ENCODE data around the gene AKAP9. TPM values are rescaled to one million over a fixed set of nuclear protein-coding genes. Genes with fewer than 3 reads are reported as not detected.
A peak's percentile ranks its signal among the peaks of the same experiment; 100 is the strongest.
"Not testable (repeated sequence)": the region's sequence is repeated elsewhere in the genome, so short reads cannot be mapped to it uniquely, and the experiment has no call there.

Gene AKAP9
- 10 to 100 TPM; 23.5 to 25.3 TPM for total RNA-seq

DNA sequence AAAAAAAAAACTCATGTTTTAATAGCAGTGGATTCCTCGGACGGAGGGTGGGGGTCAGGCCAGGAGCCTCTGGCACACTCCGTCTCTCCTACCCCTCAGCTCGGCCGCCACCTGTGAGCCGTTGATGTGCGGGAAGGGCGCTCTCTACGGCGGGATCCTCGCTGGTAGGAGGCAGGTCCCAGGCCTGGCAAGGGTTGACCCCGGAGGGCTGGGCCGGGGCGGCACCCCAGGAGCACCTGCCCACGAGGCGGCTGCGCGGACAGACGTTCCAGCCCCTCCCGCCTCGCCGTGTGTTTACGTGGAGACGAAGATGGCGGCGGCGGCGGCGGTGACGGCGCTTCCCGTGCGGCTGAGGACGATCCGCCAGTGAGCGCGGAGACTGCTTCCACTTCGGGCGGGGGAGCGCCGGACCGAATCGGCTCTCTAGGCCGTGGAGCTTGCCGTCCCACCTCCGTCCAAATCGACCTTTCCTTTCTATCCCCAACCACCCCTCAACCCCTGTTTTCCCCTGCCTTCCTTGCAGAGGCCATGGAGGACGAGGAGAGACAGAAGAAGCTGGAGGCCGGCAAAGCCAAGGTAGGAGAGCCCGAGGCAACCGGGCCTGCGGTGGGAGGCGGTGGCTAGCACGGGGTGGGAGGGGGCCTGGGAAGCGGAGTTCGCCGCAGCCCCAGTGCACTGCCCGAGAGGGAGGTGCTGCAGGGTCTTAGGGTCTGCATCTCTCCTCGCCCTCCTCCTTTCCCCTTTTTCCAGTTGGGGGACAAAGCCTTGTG is at the start of gene AKAP9:
AKAP9 (plus strand) TSS at position 291 of the 770 bp plus-strand sequence; CDS start at position 529, 238 bp downstream.
- peak within 1 kb of the TSS; percentile 86 for H3K27ac Mint-ChIP-seq
- H3K27me3 Mint-ChIP-seq, result peaks cover 1% of the 10 kb centered on the region
- intact Hi-C loops (cut with micrococcal nuclease), result loop anchor here (1.0 to 5.0 kb wide), 5 partner anchors 60 to 587 kb away; partner anchors contain the start of genes CYP51A1, MTERF1, PEX1 and RBM48
- peaks cover 2% of the 10 kb centered on the region for H3K36me3 Mint-ChIP-seq
- peaks cover 35% of the 10 kb centered on the region for H3K4me1 Mint-ChIP-seq (ENCODE audit: low read depth)
- no peaks in the 10 kb centered on the region for H3K9me3 Mint-ChIP-seq
- ChIA-PET POLR2A (interaction anchor here (1.4 to 1.6 kb wide), 2 partner anchors 194 to 305 kb away, joined by 3 to 5 read pairs; partner anchors contain the start of genes ANKIB1, CYP51A1 and KRIT1), CTCF (interaction anchor here (0.6 to 2.3 kb wide), 6 partner anchors 13 to 669 kb away, joined by 3 to 12 read pairs (median 4); partner anchors contain the start of genes GATAD1 and MTERF1)
- H3K4me3 Mint-ChIP-seq, result peak within 1 kb of the TSS; percentile 92
- DNase-seq, result peak; percentile 93

DNA sequence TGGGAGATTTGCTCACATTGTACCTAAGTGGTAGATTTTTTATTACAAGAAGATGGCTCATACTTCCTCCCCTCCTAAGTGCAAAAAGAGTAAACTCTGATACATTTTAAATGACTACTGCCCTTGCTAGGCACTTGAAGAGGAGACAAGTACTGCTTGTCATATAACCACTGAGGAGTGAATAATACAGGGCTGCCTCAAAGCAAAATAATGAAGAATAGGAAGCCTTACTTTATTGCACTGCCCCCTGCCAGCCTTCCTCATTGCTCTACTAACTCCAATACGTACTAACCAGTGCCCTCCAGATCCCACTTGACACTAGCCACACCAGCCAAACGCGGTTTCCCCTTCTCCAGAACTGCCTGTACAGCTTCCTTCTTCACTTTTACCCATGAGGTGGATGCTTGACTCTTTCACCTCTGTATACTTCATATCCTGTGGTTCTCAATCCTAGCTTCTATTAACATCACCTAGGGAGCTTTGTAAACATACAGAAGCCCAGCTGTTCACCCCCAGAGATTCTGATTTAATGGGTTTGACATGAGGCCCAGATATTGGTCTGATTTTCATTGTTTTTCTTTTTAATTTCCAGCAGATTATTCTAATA is 48.5 kb upstream of the AKAP9 start:
- ChIA-PET CTCF (no interaction called here), POLR2A (no interaction called here)
- Mint-ChIP-seq H3K9me3 (peaks cover 1% of the 10 kb centered on the region), H3K4me1 (ENCODE audit: low read depth) (no peaks in the 10 kb centered on the region), H3K27ac (no peak overlapping the region), H3K4me3 (no peak overlapping the region), H3K36me3 (peaks cover 2% of the 10 kb centered on the region), H3K27me3 (no peaks in the 10 kb centered on the region)
- no peak for DNase-seq
- intact Hi-C loops (cut with micrococcal nuclease), result no loop called here

DNA sequence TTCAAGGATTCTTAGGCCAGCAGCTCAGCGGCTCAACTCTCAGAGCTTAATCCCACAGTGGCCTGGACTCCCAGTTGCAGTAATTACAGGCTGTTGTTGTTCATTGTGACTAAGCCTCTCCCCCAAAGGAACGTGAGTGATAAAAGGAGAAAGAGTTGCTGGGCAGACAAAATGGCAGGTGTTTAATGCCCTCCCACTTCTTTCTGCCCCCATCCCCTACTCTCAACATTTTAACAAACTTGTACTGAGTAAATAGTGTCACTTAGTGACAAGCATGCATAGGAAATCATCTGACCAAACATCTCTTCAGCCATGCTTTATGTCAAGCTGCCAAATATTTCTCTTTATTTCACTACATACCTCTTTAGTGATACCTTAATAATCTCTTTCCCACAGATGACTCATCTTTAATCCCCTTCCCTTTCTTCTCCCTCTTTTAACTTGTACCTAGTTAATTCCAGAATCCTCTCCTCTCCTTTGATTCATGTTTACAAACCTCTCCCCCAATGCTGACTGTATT is 47.8 kb upstream of the AKAP9 start:
- CTCF ChIA-PET, result no interaction called here
- Mint-ChIP-seq H3K27me3 (no peaks in the 10 kb centered on the region), H3K36me3 (peaks cover 2% of the 10 kb centered on the region), H3K27ac (no peak overlapping the region), H3K4me1 (ENCODE audit: low read depth) (no peaks in the 10 kb centered on the region), H3K4me3 (no peak overlapping the region), H3K9me3 (no peaks in the 10 kb centered on the region)
- intact Hi-C loops (cut with micrococcal nuclease), result no loop called here
- DNase-seq, result no peak
- POLR2A ChIA-PET, result no interaction called here

DNA sequence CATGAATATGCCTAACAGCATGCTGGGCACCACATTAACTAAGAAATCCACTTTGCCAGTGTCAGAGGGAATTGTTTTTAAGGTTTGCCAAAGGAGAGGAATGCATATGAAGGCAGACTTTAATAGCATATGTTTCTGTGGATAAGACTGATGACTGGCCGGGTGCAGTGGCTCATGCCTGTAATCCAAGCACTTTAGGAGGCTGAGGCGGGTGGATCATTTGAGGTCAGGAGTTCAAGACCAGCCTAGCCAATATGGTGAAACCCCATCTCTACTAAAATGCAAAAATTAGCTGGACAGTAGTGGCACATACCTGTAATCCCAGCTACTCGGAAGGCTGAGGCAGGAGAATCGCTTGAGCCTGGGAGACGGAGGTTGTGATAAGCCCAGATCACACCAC is 47.0 kb upstream of the AKAP9 start:
- H3K4me1 Mint-ChIP-seq (ENCODE audit: low read depth); intact Hi-C loops (cut with micrococcal nuclease); POLR2A ChIA-PET; CTCF ChIA-PET; H3K4me3 Mint-ChIP-seq; DNase-seq; H3K9me3 Mint-ChIP-seq; H3K36me3 Mint-ChIP-seq; H3K27ac Mint-ChIP-seq; H3K27me3 Mint-ChIP-seq: not testable (repeated sequence)

DNA sequence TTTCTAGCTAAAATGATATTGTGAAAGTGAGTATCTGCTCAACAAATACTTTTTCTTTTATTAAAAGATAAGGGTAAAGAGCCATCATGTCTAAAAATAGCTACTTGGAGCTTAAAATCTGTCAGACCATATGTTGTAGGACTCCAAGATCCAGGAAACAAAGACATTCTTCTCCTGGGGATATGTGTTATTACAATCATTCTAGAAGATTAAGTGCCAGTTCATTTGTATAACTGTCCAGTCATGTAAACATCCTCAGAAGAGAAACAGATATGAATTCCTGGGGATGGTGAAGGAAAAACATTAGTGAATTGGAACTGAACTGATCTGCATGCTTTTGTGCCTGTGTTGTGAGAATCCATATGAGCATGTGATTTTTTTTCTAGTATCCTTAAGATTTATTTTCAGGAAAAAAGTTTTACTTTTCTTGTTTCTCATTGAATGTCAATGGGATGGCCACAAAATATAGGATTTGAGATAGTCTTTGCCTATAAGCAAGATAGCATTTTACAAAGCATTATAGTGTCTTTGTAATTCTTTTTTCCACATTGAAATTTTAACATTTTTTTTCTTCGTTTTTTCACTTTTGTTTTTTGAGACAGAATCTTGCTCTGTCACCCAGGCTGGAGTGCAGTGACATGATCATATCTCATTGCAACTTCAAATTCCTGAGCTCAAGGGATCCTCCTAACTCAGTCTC is 45.7 kb upstream of the AKAP9 start:
- no peaks in the 10 kb centered on the region for H3K4me1 Mint-ChIP-seq (ENCODE audit: low read depth)
- H3K9me3 Mint-ChIP-seq, result no peaks in the 10 kb centered on the region
- H3K27ac Mint-ChIP-seq, result no peak overlapping the region
- ChIA-PET CTCF (no interaction called here), POLR2A (no interaction called here)
- DNase-seq, result no peak
- H3K4me3 Mint-ChIP-seq, result no peak overlapping the region
- H3K36me3 Mint-ChIP-seq, result no peaks in the 10 kb centered on the region
- H3K27me3 Mint-ChIP-seq, result no peaks in the 10 kb centered on the region
- intact Hi-C loops (cut with micrococcal nuclease), result no loop called here

DNA sequence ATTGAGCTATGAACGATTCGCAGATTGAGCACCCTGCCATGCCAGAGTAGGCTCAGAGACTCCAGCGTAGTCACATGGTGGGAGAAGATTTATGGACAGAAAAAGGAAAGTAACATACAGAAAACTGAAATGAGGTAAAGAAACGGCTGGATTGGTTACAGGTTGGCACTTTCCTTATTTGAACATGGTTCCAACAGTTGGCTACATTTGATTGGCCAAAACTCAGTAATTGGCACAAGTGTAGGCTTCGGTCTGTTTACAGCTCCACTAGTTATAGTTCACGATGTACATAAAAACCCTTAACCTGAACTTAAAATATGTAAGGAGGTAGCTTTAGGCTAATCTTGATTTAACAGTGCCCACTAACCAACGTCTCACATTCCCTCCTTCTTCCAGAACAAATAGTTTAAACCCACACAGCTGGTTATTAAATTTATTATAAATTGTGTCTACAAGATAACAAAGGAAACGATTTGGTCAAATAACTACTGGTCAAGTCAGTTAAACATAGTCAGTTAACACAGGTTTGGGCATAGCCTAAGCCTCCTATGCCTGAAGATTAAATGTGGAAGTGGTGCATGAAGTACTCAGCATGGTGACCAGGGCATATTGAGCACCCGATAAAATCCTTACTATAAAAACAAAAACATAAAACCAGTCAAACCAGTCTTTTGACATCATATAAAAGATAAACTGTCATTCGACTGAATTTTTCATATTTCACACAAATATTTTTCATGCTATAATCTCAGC is 42.2 kb upstream of the AKAP9 start:
- no peaks in the 10 kb centered on the region for H3K9me3 Mint-ChIP-seq
- ChIA-PET POLR2A (no interaction called here), CTCF (interaction anchor here (0.8 kb wide), 1 partner anchor 11 kb away, joined by 3 read pairs; no protein-coding TSS in a partner anchor)
- H3K4me3 Mint-ChIP-seq, result no peak overlapping the region
- no peaks in the 10 kb centered on the region for H3K27me3 Mint-ChIP-seq
- no peaks in the 10 kb centered on the region for H3K36me3 Mint-ChIP-seq
- no peaks in the 10 kb centered on the region for H3K4me1 Mint-ChIP-seq (ENCODE audit: low read depth)
- intact Hi-C loops (cut with micrococcal nuclease), result no loop called here
- no peak overlapping the region for H3K27ac Mint-ChIP-seq
- no peak for DNase-seq

DNA sequence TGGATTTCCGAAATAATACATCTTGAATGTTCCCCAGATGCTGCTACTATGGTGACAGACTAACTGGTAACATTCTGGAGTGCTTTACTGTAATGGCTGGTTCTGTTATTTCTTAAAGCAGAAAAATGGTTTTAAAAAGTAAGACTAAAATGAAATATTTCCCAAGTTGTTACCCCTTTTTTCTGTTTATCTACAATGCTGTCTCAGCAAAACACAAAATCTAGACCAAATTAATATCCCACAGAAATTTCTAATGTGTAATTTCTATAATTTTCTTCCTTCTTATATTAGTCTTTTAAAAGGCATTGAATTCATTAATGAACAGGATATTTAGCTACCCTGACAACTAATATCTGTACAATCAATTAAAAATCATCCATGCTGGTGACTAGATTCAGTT is 41.1 kb upstream of the AKAP9 start:
- no peaks in the 10 kb centered on the region for H3K9me3 Mint-ChIP-seq
- no peaks in the 10 kb centered on the region for H3K36me3 Mint-ChIP-seq
- intact Hi-C loops (cut with micrococcal nuclease), result no loop called here
- no peak overlapping the region for H3K4me3 Mint-ChIP-seq
- ChIA-PET CTCF (interaction anchor here (0.6 kb wide), 1 partner anchor 73 kb away, joined by 3 read pairs; no protein-coding TSS in a partner anchor), POLR2A (no interaction called here)
- H3K4me1 Mint-ChIP-seq (ENCODE audit: low read depth), result no peaks in the 10 kb centered on the region
- no peak for DNase-seq
- no peaks in the 10 kb centered on the region for H3K27me3 Mint-ChIP-seq
- H3K27ac Mint-ChIP-seq, result no peak overlapping the region

DNA sequence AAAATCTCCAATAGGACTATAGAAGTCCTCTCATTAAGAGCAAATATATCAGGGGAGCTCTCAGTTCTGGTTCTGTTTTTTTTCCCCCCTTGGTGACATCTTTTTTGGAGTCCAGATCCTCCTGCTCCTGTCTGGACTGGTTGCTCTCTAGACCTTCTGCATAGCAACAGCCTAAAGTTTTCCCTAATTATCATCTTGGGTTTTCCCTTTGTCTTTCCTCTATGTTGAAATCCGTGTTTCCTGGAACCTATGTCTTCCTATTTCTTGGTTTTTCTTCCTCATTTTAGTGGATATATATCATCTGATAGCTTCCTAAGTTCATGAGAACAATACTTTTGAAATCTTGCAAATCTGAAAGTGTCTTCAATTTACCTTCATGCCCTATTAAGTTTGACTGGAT is 30.5 kb upstream of the AKAP9 start:
- Mint-ChIP-seq H3K36me3 (no peaks in the 10 kb centered on the region), H3K27ac (no peak overlapping the region), H3K27me3 (peaks cover 8% of the 10 kb centered on the region), H3K4me3 (no peak overlapping the region), H3K4me1 (ENCODE audit: low read depth) (peaks cover 3% of the 10 kb centered on the region), H3K9me3 (no peaks in the 10 kb centered on the region)
- no peak for DNase-seq
- ChIA-PET CTCF (interaction anchor here (1.5 to 1.6 kb wide), 2 partner anchors 12 to 29 kb away, joined by 3 to 4 read pairs; partner anchors contain the start of gene MTERF1), POLR2A (no interaction called here)
- intact Hi-C loops (cut with micrococcal nuclease), result no loop called here

DNA sequence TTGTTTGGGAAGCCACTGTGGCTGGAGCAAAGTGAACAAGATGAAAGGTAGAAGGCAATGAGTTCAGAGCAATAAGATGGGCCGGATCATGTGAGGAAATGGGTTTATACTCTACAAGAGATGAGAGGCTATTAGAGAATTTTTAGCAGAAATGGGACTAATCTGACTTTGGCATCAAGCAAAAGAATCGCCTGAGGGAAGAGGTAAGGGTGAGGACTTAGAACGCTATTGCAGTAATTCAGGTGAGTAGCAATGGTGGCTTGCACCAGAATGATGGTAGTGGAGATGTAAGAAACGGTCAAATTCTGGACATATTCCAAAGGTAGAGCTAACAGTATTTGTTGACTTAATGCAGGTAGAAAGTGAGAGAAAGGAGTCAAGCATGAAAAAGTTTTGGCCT is 29.5 kb upstream of the AKAP9 start:
- no peak for DNase-seq
- Mint-ChIP-seq H3K27ac (no peak overlapping the region), H3K36me3 (no peaks in the 10 kb centered on the region), H3K4me3 (no peak overlapping the region), H3K9me3 (no peaks in the 10 kb centered on the region), H3K27me3 (peaks cover 8% of the 10 kb centered on the region), H3K4me1 (ENCODE audit: low read depth) (peaks cover 3% of the 10 kb centered on the region)
- ChIA-PET CTCF (interaction anchor here (1.5 kb wide), 1 partner anchor 30 kb away, joined by 4 read pairs; the partner anchor contains the start of gene MTERF1), POLR2A (no interaction called here)
- intact Hi-C loops (cut with micrococcal nuclease), result no loop called here

DNA sequence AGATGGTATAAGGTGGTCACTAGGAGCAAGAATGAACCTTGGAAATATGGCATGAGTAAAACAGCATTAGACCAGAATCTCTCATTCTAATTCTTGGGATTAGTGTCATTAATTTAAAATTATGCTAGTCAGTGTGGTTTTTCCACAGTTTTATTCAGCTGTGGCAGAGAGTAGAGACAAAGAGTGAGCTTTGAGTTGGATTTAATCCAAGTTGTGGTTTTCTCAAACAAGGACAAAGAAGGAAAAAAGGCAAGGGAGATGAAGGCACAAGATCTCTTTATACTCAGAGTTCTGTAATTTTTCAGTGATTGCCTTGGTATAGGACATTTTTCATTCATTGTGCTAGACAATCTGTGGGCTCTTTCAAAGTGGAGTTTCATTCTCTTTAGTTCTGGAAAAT is 28.2 kb upstream of the AKAP9 start:
- CTCF ChIA-PET, result interaction anchor here (0.7 kb wide), 1 partner anchor 820 kb away, joined by 3 read pairs; no protein-coding TSS in a partner anchor
- H3K4me1 Mint-ChIP-seq (ENCODE audit: low read depth), result peaks cover 3% of the 10 kb centered on the region
- peaks cover 12% of the 10 kb centered on the region for H3K27me3 Mint-ChIP-seq
- no peak overlapping the region for H3K27ac Mint-ChIP-seq
- intact Hi-C loops (cut with micrococcal nuclease), result no loop called here
- H3K4me3 Mint-ChIP-seq, result no peak overlapping the region
- H3K9me3 Mint-ChIP-seq, result no peaks in the 10 kb centered on the region
- POLR2A ChIA-PET, result no interaction called here
- H3K36me3 Mint-ChIP-seq, result no peaks in the 10 kb centered on the region
- DNase-seq, result no peak

DNA sequence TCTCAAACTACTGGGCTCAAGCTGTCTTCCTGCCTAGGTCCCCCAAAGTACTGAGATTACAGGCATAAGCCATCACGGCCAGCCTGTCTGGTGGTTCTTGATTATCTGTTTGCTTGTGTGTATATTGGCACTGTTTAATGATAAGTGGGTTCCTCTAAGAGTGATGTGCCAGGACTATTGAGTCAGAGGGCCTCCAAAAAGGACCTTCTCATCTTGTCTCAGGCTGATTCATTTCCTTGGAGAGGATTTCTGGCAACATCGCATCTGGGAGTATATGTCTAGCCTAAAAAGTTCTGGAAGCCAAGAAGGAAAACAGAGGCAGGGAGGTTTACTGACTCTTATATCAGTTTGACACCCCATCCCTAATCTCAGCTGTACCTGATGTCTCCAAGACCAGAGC is 27.1 kb upstream of the AKAP9 start:
- no peak overlapping the region for H3K27ac Mint-ChIP-seq
- CTCF ChIA-PET, result no interaction called here
- H3K36me3 Mint-ChIP-seq, result no peaks in the 10 kb centered on the region
- intact Hi-C loops (cut with micrococcal nuclease), result no loop called here
- H3K27me3 Mint-ChIP-seq, result peaks cover 12% of the 10 kb centered on the region
- H3K4me1 Mint-ChIP-seq (ENCODE audit: low read depth), result peaks cover 3% of the 10 kb centered on the region
- no peak for DNase-seq
- no peak overlapping the region for H3K4me3 Mint-ChIP-seq
- POLR2A ChIA-PET, result no interaction called here
- H3K9me3 Mint-ChIP-seq, result no peaks in the 10 kb centered on the region
